ENCODE data around the gene CCDC182.

DNA sequence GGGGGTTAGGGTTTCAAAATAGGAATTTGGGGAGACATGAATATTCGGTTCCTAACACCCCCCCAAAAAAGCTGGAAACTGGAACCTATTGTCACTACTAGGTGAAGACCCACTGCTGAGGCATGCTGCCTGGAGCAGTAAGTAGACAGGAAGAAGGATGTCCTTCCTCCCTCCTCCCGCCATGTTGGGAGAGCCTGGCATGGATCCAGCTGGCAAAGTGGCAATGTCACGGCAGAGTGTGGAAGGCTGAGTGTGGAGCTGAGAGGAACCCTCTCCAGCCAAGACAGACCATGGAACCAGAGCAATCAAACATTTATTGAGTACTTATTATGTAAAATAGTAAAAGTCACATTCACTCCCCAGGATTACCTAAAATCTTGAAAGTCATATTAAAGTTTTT, 49.0 kb downstream of the CCDC182 start:
- TF ChIP-seq POLR2AphosphoS5 (IDR thresholded peaks at IDR 0.05) (no peak), POLR2A (IDR thresholded peaks at IDR 0.05) (no peak)
- TF ChIP-seq, protein P1, sequence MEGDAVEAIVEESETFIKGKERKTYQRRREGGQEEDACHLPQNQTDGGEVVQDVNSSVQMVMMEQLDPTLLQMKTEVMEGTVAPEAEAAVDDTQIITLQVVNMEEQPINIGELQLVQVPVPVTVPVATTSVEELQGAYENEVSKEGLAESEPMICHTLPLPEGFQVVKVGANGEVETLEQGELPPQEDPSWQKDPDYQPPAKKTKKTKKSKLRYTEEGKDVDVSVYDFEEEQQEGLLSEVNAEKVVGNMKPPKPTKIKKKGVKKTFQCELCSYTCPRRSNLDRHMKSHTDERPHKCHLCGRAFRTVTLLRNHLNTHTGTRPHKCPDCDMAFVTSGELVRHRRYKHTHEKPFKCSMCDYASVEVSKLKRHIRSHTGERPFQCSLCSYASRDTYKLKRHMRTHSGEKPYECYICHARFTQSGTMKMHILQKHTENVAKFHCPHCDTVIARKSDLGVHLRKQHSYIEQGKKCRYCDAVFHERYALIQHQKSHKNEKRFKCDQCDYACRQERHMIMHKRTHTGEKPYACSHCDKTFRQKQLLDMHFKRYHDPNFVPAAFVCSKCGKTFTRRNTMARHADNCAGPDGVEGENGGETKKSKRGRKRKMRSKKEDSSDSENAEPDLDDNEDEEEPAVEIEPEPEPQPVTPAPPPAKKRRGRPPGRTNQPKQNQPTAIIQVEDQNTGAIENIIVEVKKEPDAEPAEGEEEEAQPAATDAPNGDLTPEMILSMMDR (IDR thresholded peaks at IDR 0.05) = no peak

Data from stomach (tissue), 4 donors.